Mesothelial cell of epicardium (in vitro differentiated cells): ENCODE results near the gene KANSL1. TPM values are rescaled to one million over a fixed set of nuclear protein-coding genes. Genes with fewer than 3 reads are reported as not detected.

Source experiments
- DNase-seq, 2 experiments: peaks; one replicate each; pipeline ENCODE4 v3.0.0; 2021; ENCODE audit warnings: low spot score in 2 of 2; ENCODE audit not compliant: unreplicated experiment in 2 of 2
- H3K27ac Mint-ChIP-seq: 2 replicates; pipeline ENCODE4 v1.8.0; 2021; ENCODE audit warnings: mixed read lengths
- H3K27me3 Mint-ChIP-seq: 2 replicates; pipeline ENCODE4 v1.8.0; 2021; ENCODE audit warnings: low read depth, mixed read lengths
- H3K36me3 Mint-ChIP-seq: 2 replicates; pipeline ENCODE4 v1.8.0; 2021; ENCODE audit warnings: mixed read lengths
- H3K4me1 Mint-ChIP-seq: 2 replicates; pipeline ENCODE4 v1.8.0; 2021; ENCODE audit warnings: mixed read lengths
- H3K4me3 Mint-ChIP-seq: 2 replicates; pipeline ENCODE4 v1.8.0; 2021; ENCODE audit warnings: mild to moderate bottlenecking, moderate library complexity, mixed read lengths
- H3K9me3 Mint-ChIP-seq: 2 replicates; pipeline ENCODE4 v1.8.0; 2021; ENCODE audit warnings: mixed read lengths
- CTCF ChIP-seq: fragments of 200-600 bp; sonication (generic); IDR thresholded peaks from one replicate; pipeline ENCODE4 v1.5.0; 2021; ENCODE audit warnings: antibody characterized with exemption; ENCODE audit not compliant: unreplicated experiment
- total RNA-seq: library from RNA; stranded (reverse); gene quantifications from 3 replicates; pipeline ENCODE4 v1.2.1, GENCODE V29; 2021

Gene KANSL1
- total RNA-seq, 1 donor from 2014 or later = 189 TPM

- H3K9me3 Mint-ChIP-seq = no peaks in the 10 kb centered on the region
- no peak for TF ChIP-seq CTCF
- H3K4me1 Mint-ChIP-seq = peaks cover 30% of the 10 kb centered on the region
- H3K4me3 Mint-ChIP-seq = no peak overlapping the region
- H3K36me3 Mint-ChIP-seq = peaks cover 27% of the 10 kb centered on the region
- H3K27me3 Mint-ChIP-seq = no peaks in the 10 kb centered on the region
- no peak overlapping the region for H3K27ac Mint-ChIP-seq
- DNase-seq = no peak
Observed at GRCh38 chr17:46042246-46042645, 151.0 kb downstream of the KANSL1 start.

DNA sequence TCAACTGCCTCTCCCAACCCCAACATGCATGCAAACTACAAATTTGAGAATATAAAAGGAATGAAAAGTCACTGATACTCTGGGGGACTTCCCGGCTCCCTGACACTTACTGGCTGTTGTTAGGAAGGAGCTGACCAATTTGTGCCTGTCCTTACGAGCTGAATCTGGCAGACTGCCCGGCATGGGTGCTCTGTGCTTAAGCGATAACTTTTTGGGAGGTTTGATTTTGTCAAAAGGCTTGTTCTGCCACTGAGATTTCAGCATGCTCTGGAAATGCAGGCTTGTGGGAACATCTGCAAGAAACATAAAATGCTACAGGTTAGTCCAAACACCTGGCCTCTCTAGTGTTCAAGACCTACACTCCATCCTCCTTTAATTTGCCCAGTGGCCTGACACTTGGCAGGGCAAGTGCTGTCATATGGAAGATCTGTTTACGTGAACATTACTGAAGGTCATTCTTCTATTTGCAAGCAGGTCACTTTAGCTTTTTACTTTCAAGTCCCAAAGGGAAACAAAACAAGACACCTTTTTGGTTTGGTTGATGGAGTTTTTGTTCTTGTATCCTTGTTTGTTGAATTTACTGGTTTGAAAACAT is 153.5 kb downstream of the KANSL1 start:
- H3K4me3 Mint-ChIP-seq = no peak overlapping the region
- no peak for DNase-seq
- H3K27me3 Mint-ChIP-seq = no peaks in the 10 kb centered on the region
- no peak for TF ChIP-seq CTCF
- H3K36me3 Mint-ChIP-seq = peaks cover 31% of the 10 kb centered on the region
- H3K27ac Mint-ChIP-seq = no peak overlapping the region
- no peaks in the 10 kb centered on the region for H3K9me3 Mint-ChIP-seq
- peaks cover 13% of the 10 kb centered on the region for H3K4me1 Mint-ChIP-seq

DNA sequence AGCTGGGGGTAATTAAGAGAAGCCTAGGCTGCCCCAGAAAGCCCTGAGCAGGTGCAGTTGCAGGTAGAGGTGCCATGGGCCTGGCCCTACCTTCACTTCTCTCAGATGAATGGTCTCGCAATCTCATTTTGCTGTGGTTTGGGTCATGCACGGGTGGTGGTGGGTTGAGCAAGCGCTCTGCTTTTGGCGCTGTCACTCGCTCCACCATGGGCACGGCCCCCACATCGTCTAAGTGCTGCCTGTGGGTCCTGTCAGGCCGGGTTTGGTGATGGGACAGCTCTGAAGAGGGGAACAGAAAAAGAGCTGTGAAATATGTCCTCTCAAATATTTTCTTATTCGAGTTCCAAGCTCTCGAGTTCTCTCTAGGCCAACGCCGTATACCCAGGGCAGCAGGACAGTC is 154.3 kb downstream of the KANSL1 start:
- no peaks in the 10 kb centered on the region for H3K27me3 Mint-ChIP-seq
- H3K9me3 Mint-ChIP-seq = no peaks in the 10 kb centered on the region
- no peak overlapping the region for H3K27ac Mint-ChIP-seq
- peaks cover 6% of the 10 kb centered on the region for H3K4me1 Mint-ChIP-seq
- DNase-seq = no peak
- H3K36me3 Mint-ChIP-seq = peaks cover 37% of the 10 kb centered on the region
- no peak overlapping the region for H3K4me3 Mint-ChIP-seq
- TF ChIP-seq CTCF = no peak

DNA sequence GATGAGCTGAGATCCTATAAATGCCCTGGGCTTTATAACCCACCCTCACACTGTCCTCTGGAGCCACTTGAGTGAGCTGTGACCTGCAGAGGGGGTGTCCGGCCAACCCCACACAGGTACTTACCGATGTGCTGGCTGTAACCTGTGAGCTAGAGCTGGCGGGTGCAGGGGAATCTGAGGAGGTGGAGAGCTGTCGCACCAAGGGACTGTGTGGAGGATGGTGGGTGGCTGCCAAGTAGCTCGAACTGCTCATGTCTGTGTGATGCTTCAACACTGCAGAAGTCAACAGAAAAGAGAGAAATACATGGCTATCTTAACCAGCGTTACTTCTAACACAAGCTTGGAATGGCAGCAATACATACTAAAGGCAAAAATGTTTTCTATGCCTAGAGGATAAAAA is 154.8 kb downstream of the KANSL1 start:
- no peaks in the 10 kb centered on the region for H3K27me3 Mint-ChIP-seq
- no peak overlapping the region for H3K27ac Mint-ChIP-seq
- DNase-seq = no peak
- H3K36me3 Mint-ChIP-seq = peaks cover 40% of the 10 kb centered on the region
- no peak overlapping the region for H3K4me3 Mint-ChIP-seq
- TF ChIP-seq CTCF = no peak
- no peaks in the 10 kb centered on the region for H3K9me3 Mint-ChIP-seq
- H3K4me1 Mint-ChIP-seq = peaks cover under 1% of the 10 kb centered on the region

GRCh38 chr17:46037722-46038255 is 155.4 kb downstream of the KANSL1 start:
- Mint-ChIP-seq H3K27me3 (no peaks in the 10 kb centered on the region), H3K27ac (no peak overlapping the region), H3K36me3 (peaks cover 46% of the 10 kb centered on the region), H3K4me1 (no peaks in the 10 kb centered on the region), H3K4me3 (no peak overlapping the region), H3K9me3 (no peaks in the 10 kb centered on the region)
- TF ChIP-seq CTCF = no peak
- DNase-seq = no peak
